Type B pancreatic cell (in vitro differentiated cells): Measurements from ENCODE around the gene ANKRD40. TPM values are rescaled to one million over a fixed set of nuclear protein-coding genes. Genes with fewer than 3 reads are reported as not detected.

ENCODE experiments used
- DNase-seq: peaks from one replicate; pipeline ENCODE4 v3.0.0; 2021; ENCODE audit warnings: mixed read lengths; ENCODE audit not compliant: unreplicated experiment; ENCODE audit errors: extremely low spot score
- H3K27ac Mint-ChIP-seq: 2 replicates; pipeline ENCODE4 v1.8.0; 2021; ENCODE audit warnings: mild to moderate bottlenecking, mixed read lengths
- H3K27me3 Mint-ChIP-seq: 2 replicates; pipeline ENCODE4 v1.8.0; 2021; ENCODE audit warnings: mixed read lengths
- H3K36me3 Mint-ChIP-seq: 2 replicates; pipeline ENCODE4 v1.8.0; 2021; ENCODE audit warnings: mixed read lengths
- H3K4me1 Mint-ChIP-seq: one replicate; pipeline ENCODE4 v1.8.0; 2021; ENCODE audit warnings: mixed read lengths; ENCODE audit not compliant: unreplicated experiment
- H3K4me3 Mint-ChIP-seq: 2 replicates; pipeline ENCODE4 v1.8.0; 2021; ENCODE audit warnings: mild to moderate bottlenecking, mixed read lengths
- H3K9me3 Mint-ChIP-seq: 2 replicates; pipeline ENCODE4 v1.8.0; 2021; ENCODE audit warnings: mixed read lengths
- CTCF ChIP-seq: fragments of 200-600 bp; sonication (generic); conservative IDR thresholded peaks from 2 replicates; pipeline ENCODE4 v1.5.0; 2021; ENCODE audit warnings: antibody characterized with exemption, mild to moderate bottlenecking
- long read RNA-seq: library from polyadenylated mRNA; unstranded; transcript quantifications from one replicate; pipeline ENCODE4 v2.0.0, GENCODE V29; 2020
- total RNA-seq: library from RNA; stranded (reverse); gene quantifications from 2 replicates; pipeline ENCODE4 v1.2.1, GENCODE V29; 2021; ENCODE audit warnings: low replicate concordance

Gene ANKRD40
- 21.0 and 38.4 TPM in 2 replicates for total RNA-seq
- long read RNA-seq, full-length matches to known transcripts = 4 of 6 reads
- long read RNA-seq, partial matches to known transcripts = 0 of 6 reads
- long read RNA-seq, other reads (novel, unspliced or antisense) = 2 of 6 reads

DNA sequence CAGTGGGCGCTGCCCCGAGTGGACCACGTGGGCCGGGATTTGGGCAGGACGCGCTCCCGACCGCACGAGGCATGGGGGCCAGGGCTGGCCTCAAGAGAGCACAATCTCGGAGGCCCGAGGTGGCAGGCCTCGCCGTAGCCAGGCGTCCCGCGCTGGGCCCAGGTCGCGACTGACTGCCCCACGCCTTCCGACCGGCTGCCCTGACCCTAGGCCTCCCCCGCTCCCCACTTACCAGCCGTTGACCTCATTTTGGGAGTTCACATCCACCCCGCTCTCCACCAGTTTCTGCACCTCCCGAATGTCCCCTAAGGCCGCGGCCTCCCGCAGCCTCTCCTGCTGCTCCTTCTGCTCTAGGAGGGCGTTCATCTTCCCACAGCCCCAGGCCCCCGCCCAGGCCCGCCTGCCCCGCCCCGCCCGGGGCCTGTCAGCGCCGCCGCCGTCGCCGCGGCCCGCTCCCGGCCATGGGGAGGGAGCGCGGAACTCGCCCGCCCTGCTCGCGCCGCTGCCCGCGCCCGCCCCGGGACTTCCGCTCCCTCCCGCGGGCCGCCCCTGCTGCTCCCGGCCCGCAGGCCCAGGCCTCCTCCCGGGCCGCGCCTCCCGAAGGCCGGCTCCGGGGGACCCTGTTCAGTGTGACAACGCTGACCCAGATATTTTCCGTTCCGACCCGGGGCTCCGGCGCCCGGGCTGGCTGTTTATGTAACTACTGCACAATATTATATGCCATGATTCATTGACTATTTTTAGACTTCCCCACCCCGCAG, at the start of gene ANKRD40:
Gene ANKRD40 (minus strand): TSS at position 626 of the 761 bp plus-strand sequence. CDS start 260 bp downstream, at position 366.
- H3K4me3 Mint-ChIP-seq = peak within 1 kb of the TSS; percentile 95
- H3K27me3 Mint-ChIP-seq = peaks cover 4% of the 10 kb centered on the region
- H3K36me3 Mint-ChIP-seq = peaks cover 15% of the 10 kb centered on the region
- H3K9me3 Mint-ChIP-seq = no peaks in the 10 kb centered on the region
- no peak for TF ChIP-seq CTCF
- peaks cover 28% of the 10 kb centered on the region for H3K4me1 Mint-ChIP-seq
- peak; percentile 85 for DNase-seq
- peak within 1 kb of the TSS; percentile 83 for H3K27ac Mint-ChIP-seq

DNA sequence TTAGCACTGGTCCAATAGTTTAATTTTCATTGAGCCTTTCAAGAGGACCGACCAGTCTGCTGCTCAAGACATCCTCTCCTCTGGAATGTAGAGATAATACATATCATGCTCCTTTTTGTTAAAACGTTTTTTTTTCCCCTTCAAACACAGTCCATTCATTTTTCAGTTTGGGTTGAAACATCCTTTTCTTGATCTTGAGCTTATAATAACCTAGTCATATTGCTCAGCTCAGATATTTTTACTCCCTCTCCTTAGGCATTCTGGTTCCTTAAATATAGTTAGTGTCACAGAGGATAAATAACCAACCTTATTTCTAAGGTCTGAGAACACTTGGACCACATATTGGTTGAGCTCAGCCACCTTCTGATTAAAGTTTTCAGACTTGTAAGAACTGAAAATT, 46.8 kb upstream of the ANKRD40 start:
- DNase-seq = no peak
- Mint-ChIP-seq H3K36me3 (peaks cover 23% of the 10 kb centered on the region), H3K9me3 (peaks cover 5% of the 10 kb centered on the region), H3K4me3 (no peak overlapping the region), H3K4me1 (peaks cover 12% of the 10 kb centered on the region), H3K27me3 (no peaks in the 10 kb centered on the region), H3K27ac (no peak overlapping the region)
- TF ChIP-seq CTCF = no peak

- Mint-ChIP-seq H3K36me3 (peaks cover 45% of the 10 kb centered on the region), H3K27ac (no peak overlapping the region), H3K9me3 (no peaks in the 10 kb centered on the region), H3K4me1 (no peaks in the 10 kb centered on the region), H3K27me3 (no peaks in the 10 kb centered on the region), H3K4me3 (no peak overlapping the region)
- TF ChIP-seq CTCF = no peak
- DNase-seq = no peak
These were observed 41.5 kb upstream of the ANKRD40 start for GRCh38 chr17:50749245-50749644.

- Mint-ChIP-seq H3K36me3 (peaks cover 63% of the 10 kb centered on the region), H3K4me1 (no peaks in the 10 kb centered on the region), H3K27me3 (no peaks in the 10 kb centered on the region), H3K4me3 (no peak overlapping the region), H3K9me3 (no peaks in the 10 kb centered on the region), H3K27ac (no peak overlapping the region)
- no peak for DNase-seq
- TF ChIP-seq CTCF = no peak
These were observed 37.9 kb upstream of the ANKRD40 start for GRCh38 chr17:50745631-50746030.

GRCh38 chr17:50739098-50739497, 31.4 kb upstream of the ANKRD40 start:
- no peak for TF ChIP-seq CTCF
- peaks cover 61% of the 10 kb centered on the region for H3K36me3 Mint-ChIP-seq
- H3K4me1 Mint-ChIP-seq = no peaks in the 10 kb centered on the region
- H3K4me3 Mint-ChIP-seq = no peak overlapping the region
- H3K27ac Mint-ChIP-seq = no peak overlapping the region
- H3K27me3 Mint-ChIP-seq = no peaks in the 10 kb centered on the region
- no peaks in the 10 kb centered on the region for H3K9me3 Mint-ChIP-seq
- no peak for DNase-seq
